ENCODE measurements around the gene NTNG2.

The NTNG2 gene

GRCh38 chr9:132151118-132151517, 10.7 kb upstream of the NTNG2 start:
- Histone ChIP-seq H3K36me3 (replicated peaks in 1 of 2; ENCODE audit: control insufficient read depth in 2 of 2, insufficient read depth in 2 of 2, low read length in 2 of 2) (no peaks in the 10 kb centered on the region), H3K27ac (replicated peaks; ENCODE audit: low read length) (no peak overlapping the region), H2BK12ac (ENCODE audit: low read length) (no peak overlapping the region), H3K18ac (ENCODE audit: low read length) (no peak overlapping the region), H3K9ac (ENCODE audit: low read depth, low read length, poor library complexity) (no peak overlapping the region), H2AK5ac (ENCODE audit: low read depth, low read length) (peak overlapping the region; percentile 60), H2BK120ac (ENCODE audit: low read depth, low read length) (no peak overlapping the region), H3K79me1 (ENCODE audit: low read depth, low read length) (no peaks in the 10 kb centered on the region), H4K91ac (ENCODE audit: low read depth, low read length, poor library complexity) (no peak overlapping the region), H3K4me3 (ENCODE audit: low read length in 2 of 2) (no peak overlapping the region), H3K4me1 (ENCODE audit: control insufficient read depth in 2 of 2, insufficient read depth in 1 of 2, low read depth in 1 of 2, low read length in 2 of 2) (peaks cover 0 to 5% of the 10 kb centered on the region in 2 donors), H2BK15ac (ENCODE audit: low read length) (peak overlapping the region; percentile 69), H2AFZ (ENCODE audit: low read length) (no peak overlapping the region), H3K23ac (ENCODE audit: low read depth, low read length, poor library complexity) (no peak overlapping the region), H3K9me3 (replicated peaks in 1 of 2; ENCODE audit: control insufficient read depth in 2 of 2, insufficient read depth in 1 of 2, low read depth in 1 of 2, low read length in 2 of 2) (no peaks in the 10 kb centered on the region), H2BK5ac (ENCODE audit: low read length) (no peak overlapping the region), H3K14ac (ENCODE audit: low read length) (no peak overlapping the region), H3K27me3 (ENCODE audit: control insufficient read depth in 3 of 3, insufficient read depth in 3 of 3, low read depth in 1 of 3, low read length in 3 of 3) (peaks cover 0 to 60% (median 0%) of the 10 kb centered on the region in 3 experiments), H3K4me2 (ENCODE audit: insufficient read depth, low read length, poor library complexity, severe bottlenecking) (no peak overlapping the region), H4K8ac (ENCODE audit: low read depth, low read length) (no peak overlapping the region), H3K4ac (ENCODE audit: low read length) (no peak overlapping the region)
- WGBS, 2 donors (ENCODE audit: extremely low coverage in 2 of 2, insufficient read length in 2 of 2, insufficient replicate concordance in 1 of 2) = no CpG with 5 or more reads among the region's 4 CpGs
- DNase-seq (ENCODE audit: low spot score) = no peak

GRCh38 chr9:132152231-132152630, 9.6 kb upstream of the NTNG2 start:
- no peak overlapping the region for H3K4me3 ChIP-seq (ENCODE audit: low read length in 2 of 2)
- H3K36me3 ChIP-seq (replicated peaks in 1 of 2; ENCODE audit: control insufficient read depth in 2 of 2, insufficient read depth in 2 of 2, low read length in 2 of 2) = no peaks in the 10 kb centered on the region
- H3K9ac ChIP-seq (ENCODE audit: low read depth, low read length, poor library complexity) = no peak overlapping the region
- H2AK5ac ChIP-seq (ENCODE audit: low read depth, low read length) = no peak overlapping the region
- no peak for DNase-seq (ENCODE audit: low spot score)
- no CpG with 5 or more reads among the region's 10 CpGs for WGBS, 2 donors (ENCODE audit: extremely low coverage in 2 of 2, insufficient read length in 2 of 2, insufficient replicate concordance in 1 of 2)
- H3K4me2 ChIP-seq (ENCODE audit: insufficient read depth, low read length, poor library complexity, severe bottlenecking) = no peak overlapping the region
- H3K14ac ChIP-seq (ENCODE audit: low read length) = no peak overlapping the region
- H2BK120ac ChIP-seq (ENCODE audit: low read depth, low read length) = no peak overlapping the region
- no peaks in the 10 kb centered on the region for H3K79me1 ChIP-seq (ENCODE audit: low read depth, low read length)
- no peak overlapping the region for H3K18ac ChIP-seq (ENCODE audit: low read length)
- H3K27ac ChIP-seq (replicated peaks; ENCODE audit: low read length) = no peak overlapping the region
- H4K91ac ChIP-seq (ENCODE audit: low read depth, low read length, poor library complexity) = no peak overlapping the region
- H3K4ac ChIP-seq (ENCODE audit: low read length) = no peak overlapping the region
- no peak overlapping the region for H2BK15ac ChIP-seq (ENCODE audit: low read length)
- no peak overlapping the region for H4K8ac ChIP-seq (ENCODE audit: low read depth, low read length)
- no peaks in the 10 kb centered on the region for H3K9me3 ChIP-seq (replicated peaks in 1 of 2; ENCODE audit: control insufficient read depth in 2 of 2, insufficient read depth in 1 of 2, low read depth in 1 of 2, low read length in 2 of 2)
- H2BK5ac ChIP-seq (ENCODE audit: low read length) = no peak overlapping the region
- H3K4me1 ChIP-seq (ENCODE audit: control insufficient read depth in 2 of 2, insufficient read depth in 1 of 2, low read depth in 1 of 2, low read length in 2 of 2) = peaks cover 0 to 5% of the 10 kb centered on the region in 2 donors
- H2BK12ac ChIP-seq (ENCODE audit: low read length) = no peak overlapping the region
- peaks cover 0 to 71% (median 0%) of the 10 kb centered on the region in 3 experiments for H3K27me3 ChIP-seq (ENCODE audit: control insufficient read depth in 3 of 3, insufficient read depth in 3 of 3, low read depth in 1 of 3, low read length in 3 of 3)
- H2AFZ ChIP-seq (ENCODE audit: low read length) = no peak overlapping the region
- no peak overlapping the region for H3K23ac ChIP-seq (ENCODE audit: low read depth, low read length, poor library complexity)

- Histone ChIP-seq H2BK12ac (ENCODE audit: low read length) (no peak overlapping the region), H2AFZ (ENCODE audit: low read length) (no peak overlapping the region), H3K79me1 (ENCODE audit: low read depth, low read length) (no peaks in the 10 kb centered on the region), H2BK120ac (ENCODE audit: low read depth, low read length) (no peak overlapping the region), H3K4ac (ENCODE audit: low read length) (no peak overlapping the region), H3K14ac (ENCODE audit: low read length) (no peak overlapping the region), H3K9me3 (replicated peaks in 1 of 2; ENCODE audit: control insufficient read depth in 2 of 2, insufficient read depth in 1 of 2, low read depth in 1 of 2, low read length in 2 of 2) (no peaks in the 10 kb centered on the region), H2BK5ac (ENCODE audit: low read length) (no peak overlapping the region), H3K27me3 (ENCODE audit: control insufficient read depth in 3 of 3, insufficient read depth in 3 of 3, low read depth in 1 of 3, low read length in 3 of 3) (peaks cover 0 to 88% (median 4%) of the 10 kb centered on the region in 3 experiments), H4K91ac (ENCODE audit: low read depth, low read length, poor library complexity) (no peak overlapping the region), H2BK15ac (ENCODE audit: low read length) (peak overlapping the region; percentile 39), H3K36me3 (replicated peaks in 1 of 2; ENCODE audit: control insufficient read depth in 2 of 2, insufficient read depth in 2 of 2, low read length in 2 of 2) (no peaks in the 10 kb centered on the region), H3K4me1 (ENCODE audit: control insufficient read depth in 2 of 2, insufficient read depth in 1 of 2, low read depth in 1 of 2, low read length in 2 of 2) (peaks cover 0 to 5% of the 10 kb centered on the region in 2 donors), H3K27ac (replicated peaks; ENCODE audit: low read length) (no peak overlapping the region), H3K23ac (ENCODE audit: low read depth, low read length, poor library complexity) (no peak overlapping the region), H4K8ac (ENCODE audit: low read depth, low read length) (no peak overlapping the region), H3K4me3 (ENCODE audit: low read length in 2 of 2) (no peak overlapping the region), H3K9ac (ENCODE audit: low read depth, low read length, poor library complexity) (no peak overlapping the region), H3K18ac (ENCODE audit: low read length) (peak overlapping the region; percentile 72), H2AK5ac (ENCODE audit: low read depth, low read length) (peak overlapping the region; percentile 27), H3K4me2 (ENCODE audit: insufficient read depth, low read length, poor library complexity, severe bottlenecking) (no peak overlapping the region)
- no CpG with 5 or more reads among the region's 16 CpGs for WGBS, 2 donors (ENCODE audit: extremely low coverage in 2 of 2, insufficient read length in 2 of 2, insufficient replicate concordance in 1 of 2)
- DNase-seq (ENCODE audit: low spot score) = no peak
These were observed 6.8 kb upstream of the NTNG2 start for GRCh38 chr9:132154863-132155567.

GRCh38 chr9:132155568-132155895, 6.3 kb upstream of the NTNG2 start:
- H4K91ac ChIP-seq (ENCODE audit: low read depth, low read length, poor library complexity) = no peak overlapping the region
- peaks cover 0 to 88% (median 6%) of the 10 kb centered on the region in 3 experiments for H3K27me3 ChIP-seq (ENCODE audit: control insufficient read depth in 3 of 3, insufficient read depth in 3 of 3, low read depth in 1 of 3, low read length in 3 of 3)
- H3K79me1 ChIP-seq (ENCODE audit: low read depth, low read length) = no peaks in the 10 kb centered on the region
- H3K27ac ChIP-seq (replicated peaks; ENCODE audit: low read length) = no peak overlapping the region
- H3K9ac ChIP-seq (ENCODE audit: low read depth, low read length, poor library complexity) = no peak overlapping the region
- peak overlapping the region; percentile 27 for H2AK5ac ChIP-seq (ENCODE audit: low read depth, low read length)
- H2AFZ ChIP-seq (ENCODE audit: low read length) = no peak overlapping the region
- H3K4me2 ChIP-seq (ENCODE audit: insufficient read depth, low read length, poor library complexity, severe bottlenecking) = no peak overlapping the region
- no peak overlapping the region for H3K14ac ChIP-seq (ENCODE audit: low read length)
- no peak overlapping the region for H2BK12ac ChIP-seq (ENCODE audit: low read length)
- H3K9me3 ChIP-seq (replicated peaks in 1 of 2; ENCODE audit: control insufficient read depth in 2 of 2, insufficient read depth in 1 of 2, low read depth in 1 of 2, low read length in 2 of 2) = no peaks in the 10 kb centered on the region
- no peaks in the 10 kb centered on the region for H3K36me3 ChIP-seq (replicated peaks in 1 of 2; ENCODE audit: control insufficient read depth in 2 of 2, insufficient read depth in 2 of 2, low read length in 2 of 2)
- no peak overlapping the region for H3K23ac ChIP-seq (ENCODE audit: low read depth, low read length, poor library complexity)
- no peak overlapping the region for H2BK5ac ChIP-seq (ENCODE audit: low read length)
- no peak overlapping the region for H4K8ac ChIP-seq (ENCODE audit: low read depth, low read length)
- H3K18ac ChIP-seq (ENCODE audit: low read length) = no peak overlapping the region
- peak overlapping the region in 1 of 2 donors; percentile 18 for H3K4me3 ChIP-seq (ENCODE audit: low read length in 2 of 2)
- no CpG with 5 or more reads among the region's 3 CpGs for WGBS, 2 donors (ENCODE audit: extremely low coverage in 2 of 2, insufficient read length in 2 of 2, insufficient replicate concordance in 1 of 2)
- H2BK15ac ChIP-seq (ENCODE audit: low read length) = no peak overlapping the region
- peaks cover 1 to 5% of the 10 kb centered on the region in 2 donors for H3K4me1 ChIP-seq (ENCODE audit: control insufficient read depth in 2 of 2, insufficient read depth in 1 of 2, low read depth in 1 of 2, low read length in 2 of 2)
- no peak overlapping the region for H2BK120ac ChIP-seq (ENCODE audit: low read depth, low read length)
- no peak for DNase-seq (ENCODE audit: low spot score)
- no peak overlapping the region for H3K4ac ChIP-seq (ENCODE audit: low read length)
